Activated T-cell treated with anti-CD3 and anti-CD28 coated beads for 48 hours (primary cell): ENCODE data around the gene PELO.

ENCODE experiments used
- DNase-seq: peaks from one replicate; pipeline ENCODE4 v3.0.0-alpha.2; 2020; ENCODE audit warnings: low read depth

The PELO gene

DNA sequence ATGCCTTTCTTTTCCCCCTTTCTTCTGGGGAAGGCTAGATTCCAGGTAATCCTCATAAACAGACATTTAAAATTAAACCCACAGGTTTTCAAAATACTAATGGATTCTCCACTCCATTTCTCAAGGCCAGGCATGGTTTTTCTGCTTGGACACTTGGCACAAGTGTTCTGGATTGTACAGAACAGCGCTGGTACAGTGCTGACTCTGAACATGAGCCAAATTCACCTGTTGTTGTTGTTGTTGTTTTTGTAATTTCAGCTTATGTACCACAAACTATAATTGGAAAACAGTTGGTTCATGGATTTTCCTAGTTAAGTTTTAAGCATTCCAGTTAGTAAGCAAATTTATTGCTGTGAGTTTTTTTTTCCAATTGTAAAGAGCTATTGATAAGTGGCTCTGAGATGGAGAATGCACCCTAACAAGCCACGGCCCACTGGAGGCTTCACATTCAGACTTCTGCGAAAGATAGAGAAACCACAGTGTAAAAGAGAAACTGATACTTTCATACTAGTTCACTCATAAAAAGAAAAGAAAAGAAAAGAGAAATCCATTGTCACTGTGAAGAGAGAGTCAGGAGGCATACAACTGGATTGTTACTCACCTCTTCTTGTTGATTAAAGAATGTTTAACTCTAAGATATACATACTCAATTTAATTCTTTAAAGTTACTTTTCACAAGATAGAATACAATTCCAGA lies 16.2 kb upstream of the PELO start:
- DNase-seq, result no peak

GRCh38 chr5:52772668-52773067 lies 15.0 kb upstream of the PELO start:
- no peak for DNase-seq

GRCh38 chr5:52773342-52773741 lies 14.4 kb upstream of the PELO start:
- DNase-seq, result no peak

GRCh38 chr5:52774005-52774410 lies 13.7 kb upstream of the PELO start:
- DNase-seq, result no peak

- no peak for DNase-seq
Measured at GRCh38 chr5:52776116-52776515, 11.6 kb upstream of the PELO start.

GRCh38 chr5:52777186-52777585 lies 10.5 kb upstream of the PELO start:
- no peak for DNase-seq

GRCh38 chr5:52778781-52779180 lies 8.9 kb upstream of the PELO start:
- DNase-seq, result no peak

- DNase-seq, result no peak
Measured at GRCh38 chr5:52779213-52779612, 8.5 kb upstream of the PELO start.

GRCh38 chr5:52783226-52783959 lies 4.3 kb upstream of the PELO start:
- no peak for DNase-seq

- no peak for DNase-seq
Measured at GRCh38 chr5:52784737-52785136, 3.0 kb upstream of the PELO start.

- no peak for DNase-seq
Measured at GRCh38 chr5:52786391-52786790, 1.3 kb upstream of the PELO start.

DNA sequence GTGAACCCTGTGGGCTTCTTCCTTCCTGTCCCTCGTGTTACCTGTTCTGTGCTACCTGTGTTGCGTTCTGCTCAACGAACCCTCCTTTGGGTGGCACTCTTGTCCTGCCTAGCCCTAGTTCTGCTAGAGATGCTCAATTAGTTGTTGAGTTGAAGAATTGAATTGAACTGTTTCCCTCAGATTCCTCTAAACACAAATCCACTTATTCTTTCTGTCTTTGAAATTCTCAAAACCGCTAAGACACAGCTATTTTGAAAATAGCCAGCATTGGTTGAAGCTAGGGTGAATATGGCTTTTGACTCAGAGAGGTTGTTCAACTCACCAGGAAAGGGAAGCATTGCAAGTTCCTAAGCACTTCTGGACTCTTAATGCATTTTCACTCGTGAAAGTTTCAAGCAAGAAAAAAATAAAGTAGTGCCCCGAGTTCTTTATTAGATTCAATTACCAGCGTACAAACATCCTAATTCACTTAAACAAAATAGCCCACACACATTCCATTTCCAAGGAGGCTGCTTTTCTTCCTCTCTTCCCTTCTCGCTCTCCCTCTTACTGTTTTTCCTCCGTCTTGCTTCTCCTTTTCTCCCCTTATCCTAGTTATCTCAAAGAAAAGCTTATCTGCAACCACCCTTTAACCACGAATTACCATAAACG lies 642 bp upstream of the PELO start:
- no peak for DNase-seq

DNA sequence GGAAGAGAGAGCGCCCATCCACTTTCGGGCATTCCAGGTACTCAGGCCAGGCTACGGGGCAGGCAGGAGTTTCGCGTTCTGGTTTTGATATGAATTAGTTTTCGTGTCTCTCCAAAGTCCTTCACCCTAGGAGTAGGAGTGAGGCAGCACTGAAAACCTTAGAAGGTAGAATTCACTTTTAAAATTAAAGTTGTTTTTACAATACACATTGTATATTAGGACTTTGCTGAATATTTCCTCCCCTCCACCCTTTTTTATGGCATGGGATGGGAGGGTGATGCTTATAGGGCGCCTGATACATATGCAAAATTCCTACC lies 747 bp downstream of the PELO start:
- no peak for DNase-seq

GRCh38 chr5:52789378-52789777 lies 1.7 kb downstream of the PELO start:
- no peak for DNase-seq

- no peak for DNase-seq
Measured at GRCh38 chr5:52789851-52790250, 2.1 kb downstream of the PELO start.

DNA sequence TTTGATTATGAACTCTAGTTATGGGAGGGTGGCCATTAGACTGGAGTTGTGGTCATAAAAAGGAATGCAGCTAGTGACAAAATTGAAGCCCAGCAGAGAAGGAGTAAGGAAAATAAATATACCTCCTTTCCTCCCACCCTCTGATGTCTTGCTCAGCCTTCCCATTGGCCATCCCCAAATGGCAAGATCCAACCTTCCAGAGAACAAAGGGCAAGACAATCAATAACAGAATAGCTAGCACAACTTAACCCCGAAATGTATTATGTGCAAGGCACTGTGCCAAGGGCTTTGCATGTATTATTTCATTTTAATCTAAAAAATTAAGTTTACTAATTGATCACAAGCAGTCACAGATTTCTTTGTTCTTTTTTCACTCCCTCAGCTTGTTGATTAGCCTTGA lies 3.6 kb downstream of the PELO start:
- no peak for DNase-seq

- DNase-seq, result no peak
Measured at GRCh38 chr5:52794519-52794918, 6.8 kb downstream of the PELO start.

GRCh38 chr5:52796031-52796430 lies 8.3 kb downstream of the PELO start:
- DNase-seq, result no peak

DNA sequence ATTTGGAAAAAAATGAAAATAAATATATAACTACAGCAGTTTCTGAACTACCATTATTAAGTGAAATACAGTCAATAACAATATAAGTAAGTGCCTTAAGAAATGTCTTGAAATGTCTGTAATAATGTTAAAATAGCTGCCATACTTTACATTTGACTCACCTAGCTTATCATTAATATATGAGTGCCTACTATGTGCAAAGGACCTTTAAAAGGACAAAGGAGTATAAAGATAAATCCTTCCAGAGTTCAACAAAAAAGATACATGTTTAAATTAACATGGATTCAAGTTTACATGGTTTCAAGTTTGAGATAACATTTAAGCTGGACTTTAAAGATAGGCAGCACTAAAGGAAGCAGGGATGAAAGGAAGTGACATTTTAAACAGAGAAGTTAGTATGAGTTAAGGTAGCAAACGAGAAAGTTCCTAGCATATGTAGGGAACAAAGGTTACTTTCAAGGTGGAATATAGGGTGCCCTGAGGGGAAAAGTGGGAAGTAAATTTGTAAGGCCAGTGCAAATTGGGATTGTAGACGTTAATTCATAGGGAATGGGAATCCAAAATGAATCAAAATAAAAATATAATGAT lies 8.9 kb downstream of the PELO start:
- no peak for DNase-seq

DNA sequence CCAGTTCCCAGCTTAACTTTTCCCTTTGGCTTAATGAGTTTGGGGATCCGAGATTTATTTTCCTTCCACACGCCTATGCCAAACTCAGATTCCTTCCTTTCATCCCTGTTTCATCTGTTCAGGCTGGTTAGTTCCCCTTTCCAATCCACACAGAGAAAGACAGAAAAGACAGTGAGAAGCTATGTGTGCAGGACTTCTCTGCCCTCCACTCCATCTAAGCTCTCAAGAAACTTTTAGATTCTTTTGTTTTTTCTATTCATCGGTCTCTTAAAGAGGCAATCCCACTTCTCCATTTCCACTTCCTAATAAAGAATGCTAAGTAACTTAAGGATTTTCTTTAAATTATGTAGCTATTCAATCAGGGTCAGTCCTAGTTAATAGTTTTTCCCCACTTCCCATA lies 11.2 kb downstream of the PELO start:
- no peak for DNase-seq

DNA sequence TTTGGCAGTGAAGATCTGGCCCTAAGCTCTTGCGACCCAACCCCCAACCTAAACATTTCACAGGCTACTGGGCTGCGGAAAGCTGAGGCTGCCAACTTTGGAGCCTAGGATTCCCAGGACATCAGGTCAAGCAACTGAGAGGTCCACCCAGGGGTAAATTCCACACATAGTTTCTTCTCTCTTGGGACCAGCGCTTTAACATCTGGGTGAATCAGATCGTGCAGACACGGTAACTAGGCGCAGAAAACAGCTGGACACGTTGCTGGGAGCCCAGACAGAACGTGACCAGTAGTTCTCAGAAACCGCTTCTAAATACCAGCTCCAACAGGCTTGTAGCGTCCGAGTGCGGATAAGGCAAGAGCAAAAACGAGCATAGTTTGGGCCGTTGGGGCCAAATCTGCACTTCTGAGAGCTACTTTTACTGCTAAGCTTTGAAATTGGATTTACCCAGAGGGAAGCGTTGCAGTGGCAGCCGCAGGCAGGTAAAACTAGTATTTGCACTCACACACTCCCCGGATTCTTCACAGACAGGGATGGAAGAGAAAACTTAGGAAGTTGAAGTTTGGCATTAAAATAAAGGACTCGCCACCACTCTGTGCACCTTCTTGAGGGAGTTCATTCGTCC lies 11.8 kb downstream of the PELO start:
- DNase-seq, result no peak

DNA sequence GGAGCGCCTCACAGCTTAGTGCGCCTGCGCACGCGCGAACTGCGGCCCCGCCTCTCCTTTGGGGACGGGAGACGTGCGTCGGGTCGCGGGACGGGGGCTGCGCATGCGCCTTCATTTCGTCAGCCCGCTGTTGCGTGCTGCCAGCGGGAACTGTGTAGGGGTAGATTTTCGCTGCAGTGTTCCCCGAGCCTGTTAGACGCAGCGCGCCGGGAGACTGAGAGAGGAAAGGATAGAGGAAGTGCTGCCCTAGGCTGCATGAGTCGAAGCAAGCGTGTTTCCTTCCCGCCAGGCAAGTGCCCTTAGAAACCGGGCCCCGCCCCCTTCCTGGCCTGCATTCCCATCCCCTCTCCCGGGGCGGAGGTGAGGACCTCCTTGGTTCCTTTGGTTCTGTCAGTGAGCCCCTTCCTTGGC lies 12.3 kb downstream of the PELO start:
- peak; percentile 94 for DNase-seq
